Measurements from ENCODE around the gene CCNYL1.
"Not testable (repeated sequence)": the region's sequence is repeated elsewhere in the genome, so short reads cannot be mapped to it uniquely, and the experiment has no call there.

CCNYL1 gene

GRCh38 chr2:207734264-207734635 is 22.8 kb downstream of the CCNYL1 start:
- H3K4me3 ChIP-seq (ENCODE audit: low read depth, low read length) = no peak overlapping the region

GRCh38 chr2:207734636-207735512 is 23.4 kb downstream of the CCNYL1 start:
- H3K4me3 ChIP-seq (ENCODE audit: low read depth, low read length) = no peak overlapping the region

- H3K4me3 ChIP-seq (ENCODE audit: low read depth, low read length) = not testable (repeated sequence)
Measured at GRCh38 chr2:207735513-207735859, 24.0 kb downstream of the CCNYL1 start.

GRCh38 chr2:207743514-207743913 is 32.1 kb downstream of the CCNYL1 start:
- no peak overlapping the region for H3K4me3 ChIP-seq (ENCODE audit: low read depth, low read length)

GRCh38 chr2:207744050-207744449 is 32.6 kb downstream of the CCNYL1 start:
- no peak overlapping the region for H3K4me3 ChIP-seq (ENCODE audit: low read depth, low read length)

- no peak overlapping the region for H3K4me3 ChIP-seq (ENCODE audit: low read depth, low read length)
Measured at GRCh38 chr2:207744451-207744850, 33.0 kb downstream of the CCNYL1 start.

- no peak overlapping the region for H3K4me3 ChIP-seq (ENCODE audit: low read depth, low read length)
Measured at GRCh38 chr2:207746131-207746530, 34.7 kb downstream of the CCNYL1 start.

GRCh38 chr2:207747653-207748560 is 36.5 kb downstream of the CCNYL1 start:
- H3K4me3 ChIP-seq (ENCODE audit: low read depth, low read length) = no peak overlapping the region

- H3K4me3 ChIP-seq (ENCODE audit: low read depth, low read length) = no peak overlapping the region
Measured at GRCh38 chr2:207748993-207749392, 37.6 kb downstream of the CCNYL1 start.

- H3K4me3 ChIP-seq (ENCODE audit: low read depth, low read length) = no peak overlapping the region
Measured at GRCh38 chr2:207749873-207750272, 38.4 kb downstream of the CCNYL1 start.

GRCh38 chr2:207750345-207750744 is 38.9 kb downstream of the CCNYL1 start:
- no peak overlapping the region for H3K4me3 ChIP-seq (ENCODE audit: low read depth, low read length)

- no peak overlapping the region for H3K4me3 ChIP-seq (ENCODE audit: low read depth, low read length)
Measured at GRCh38 chr2:207750876-207751275, 39.4 kb downstream of the CCNYL1 start.

GRCh38 chr2:207753688-207754087 is 42.2 kb downstream of the CCNYL1 start:
- H3K4me3 ChIP-seq (ENCODE audit: low read depth, low read length) = not testable (repeated sequence)

- H3K4me3 ChIP-seq (ENCODE audit: low read depth, low read length) = no peak overlapping the region
Measured at GRCh38 chr2:207754498-207755383, 43.3 kb downstream of the CCNYL1 start.

GRCh38 chr2:207758025-207758424 is 46.6 kb downstream of the CCNYL1 start:
- no peak overlapping the region for H3K4me3 ChIP-seq (ENCODE audit: low read depth, low read length)

GRCh38 chr2:207759890-207760289 is 48.5 kb downstream of the CCNYL1 start:
- H3K4me3 ChIP-seq (ENCODE audit: low read depth, low read length) = no peak overlapping the region

- H3K4me3 ChIP-seq (ENCODE audit: low read depth, low read length) = no peak overlapping the region
Measured at GRCh38 chr2:207760453-207760852, 49.0 kb downstream of the CCNYL1 start.

- H3K4me3 ChIP-seq (ENCODE audit: low read depth, low read length) = not testable (repeated sequence)
Measured at GRCh38 chr2:207761426-207761825, 50.0 kb downstream of the CCNYL1 start.

- H3K4me3 ChIP-seq (ENCODE audit: low read depth, low read length) = no peak overlapping the region
Measured at GRCh38 chr2:207762146-207762545, 50.7 kb downstream of the CCNYL1 start.

- no peak overlapping the region for H3K4me3 ChIP-seq (ENCODE audit: low read depth, low read length)
Measured at GRCh38 chr2:207763303-207763917, 52.0 kb downstream of the CCNYL1 start.

Measured in iPS-11a (cell line).